Measurements from ENCODE around the gene CHURC1. TPM values are rescaled to one million over a fixed set of nuclear protein-coding genes. Genes with fewer than 3 reads are reported as not detected.
A peak's percentile ranks its signal among the peaks of the same experiment; 100 is the strongest.

Gene CHURC1
- total and polyA plus RNA-seq, 2 of the 13 experiments (the other 11 are each of a cell fraction or from before 2014, with no cell fraction given) = 41.1 to 74.4 TPM

GRCh38 chr14:64960762-64961276, 46.6 kb downstream of the CHURC1 start (continued):
- TF ChIP-seq, protein P1, sequence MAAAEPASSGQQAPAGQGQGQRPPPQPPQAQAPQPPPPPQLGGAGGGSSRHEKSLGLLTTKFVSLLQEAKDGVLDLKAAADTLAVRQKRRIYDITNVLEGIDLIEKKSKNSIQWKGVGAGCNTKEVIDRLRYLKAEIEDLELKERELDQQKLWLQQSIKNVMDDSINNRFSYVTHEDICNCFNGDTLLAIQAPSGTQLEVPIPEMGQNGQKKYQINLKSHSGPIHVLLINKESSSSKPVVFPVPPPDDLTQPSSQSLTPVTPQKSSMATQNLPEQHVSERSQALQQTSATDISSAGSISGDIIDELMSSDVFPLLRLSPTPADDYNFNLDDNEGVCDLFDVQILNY (CRISPR knock-in tag; conservative IDR thresholded peaks at IDR 0.05) = no peak
- TF ChIP-seq FOXM1 (CRISPR knock-in tag; IDR thresholded peaks at IDR 0.05) = no peak
- TF ChIP-seq ZNF207 (IDR thresholded peaks at IDR 0.05; ENCODE audit: borderline replicate concordance) = no peak
- TF ChIP-seq ZC3H4 (CRISPR knock-in tag; IDR thresholded peaks at IDR 0.05; ENCODE audit: borderline replicate concordance) = no peak
- TF ChIP-seq, protein P2, sequence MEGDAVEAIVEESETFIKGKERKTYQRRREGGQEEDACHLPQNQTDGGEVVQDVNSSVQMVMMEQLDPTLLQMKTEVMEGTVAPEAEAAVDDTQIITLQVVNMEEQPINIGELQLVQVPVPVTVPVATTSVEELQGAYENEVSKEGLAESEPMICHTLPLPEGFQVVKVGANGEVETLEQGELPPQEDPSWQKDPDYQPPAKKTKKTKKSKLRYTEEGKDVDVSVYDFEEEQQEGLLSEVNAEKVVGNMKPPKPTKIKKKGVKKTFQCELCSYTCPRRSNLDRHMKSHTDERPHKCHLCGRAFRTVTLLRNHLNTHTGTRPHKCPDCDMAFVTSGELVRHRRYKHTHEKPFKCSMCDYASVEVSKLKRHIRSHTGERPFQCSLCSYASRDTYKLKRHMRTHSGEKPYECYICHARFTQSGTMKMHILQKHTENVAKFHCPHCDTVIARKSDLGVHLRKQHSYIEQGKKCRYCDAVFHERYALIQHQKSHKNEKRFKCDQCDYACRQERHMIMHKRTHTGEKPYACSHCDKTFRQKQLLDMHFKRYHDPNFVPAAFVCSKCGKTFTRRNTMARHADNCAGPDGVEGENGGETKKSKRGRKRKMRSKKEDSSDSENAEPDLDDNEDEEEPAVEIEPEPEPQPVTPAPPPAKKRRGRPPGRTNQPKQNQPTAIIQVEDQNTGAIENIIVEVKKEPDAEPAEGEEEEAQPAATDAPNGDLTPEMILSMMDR (CRISPR knock-in tag; IDR thresholded peaks at IDR 0.05) = peak; percentile 42
- TF ChIP-seq ZNF772 (CRISPR knock-in tag; IDR thresholded peaks at IDR 0.05) = no peak
- no peak for TF ChIP-seq ZNF574 (CRISPR knock-in tag; IDR thresholded peaks at IDR 0.05)
- no peak for TF ChIP-seq TARDBP (CRISPR knock-in tag; IDR thresholded peaks at IDR 0.05)
- TF ChIP-seq HNRNPL (IDR thresholded peaks at IDR 0.05; ENCODE audit: low read depth, low read length) = 0 out of 2 replicates have a peak, but pooled peaks have one; percentile 17
